Spleen (tissue), 7 donors: ENCODE data around the gene TMEM19.

Source experiments
- CTCF ChIP-seq, 11 experiments: fragments of 200-600 bp in 7 of 11; fragments of 450-650 bp in 4 of 11; sonication (generic) in 4 of 11; IDR thresholded peaks in 8 of 11; conservative IDR thresholded peaks in 3 of 11; 1 replicate in 7 of 11; 2 replicates in 4 of 11; pipeline versions ENCODE4 v1.4.0 to v1.8.0; 2016 to 2021; ENCODE audit warnings: antibody characterized with exemption in 11 of 11, inconsistent platforms in 4 of 11, mild to moderate bottlenecking in 1 of 11
- POLR2A ChIP-seq, 3 donors: fragments of 450-650 bp; IDR thresholded peaks; one replicate each; pipeline ENCODE4 v1.5.1; 2017; ENCODE audit warnings: antibody characterized with exemption in 3 of 3, mild to moderate bottlenecking in 1 of 3
- POLR2AphosphoS5 ChIP-seq, 3 donors: sonication (generic); formaldehyde crosslinking; IDR thresholded peaks; one replicate each; pipeline ENCODE4 v1.5.1; 2017; ENCODE audit warnings: antibody characterized with exemption in 3 of 3
- donor health status: DM: no; HTN: no; CAD: no; lungs with moderate emphysema.
- donor health status: DM: no; HTN: no; CAD: no.
- donor health status: DM: no; HTN: no; CAD: no.

GRCh38 chr12:71708658-71709057 lies 22.8 kb downstream of the TMEM19 start:
- TF ChIP-seq CTCF (IDR thresholded peaks at IDR 0.05 in 8 of 11, conservative IDR thresholded peaks at IDR 0.05 in 3 of 11) (no peak), POLR2A (IDR thresholded peaks at IDR 0.05) (no peak), POLR2AphosphoS5 (IDR thresholded peaks at IDR 0.05) (no peak)
